HEK293 (cell line): Measurements from ENCODE around the gene NUAK1.

Source experiments
- YY1 ChIP-seq: fragments of 450-650 bp; formaldehyde crosslinking; IDR thresholded peaks from 2 replicates; pipeline ENCODE4 v1.5.1; 2018; ENCODE audit warnings: missing biosample characterization, missing genetic modification characterization
- ZNF121 ChIP-seq: fragments of 450-650 bp; formaldehyde crosslinking; IDR thresholded peaks from 2 replicates; pipeline ENCODE4 v1.5.1; 2016; ENCODE audit warnings: missing biosample characterization, missing genetic modification characterization
- ZNF157 ChIP-seq: fragments of 450-650 bp; formaldehyde crosslinking; IDR thresholded peaks from 2 replicates; pipeline ENCODE4 v1.5.1; 2016; ENCODE audit warnings: missing biosample characterization, missing genetic modification characterization
- ZNF169 ChIP-seq: fragments of 450-650 bp; formaldehyde crosslinking; IDR thresholded peaks from 2 replicates; pipeline ENCODE4 v1.5.1; 2016; ENCODE audit warnings: missing biosample characterization, missing genetic modification characterization
- ZNF311 ChIP-seq: fragments of 450-650 bp; formaldehyde crosslinking; IDR thresholded peaks from 2 replicates; pipeline ENCODE4 v1.5.1; 2017; ENCODE audit warnings: missing biosample characterization, missing genetic modification characterization, borderline replicate concordance
- ZNF350 ChIP-seq: fragments of 450-650 bp; formaldehyde crosslinking; IDR thresholded peaks from 2 replicates; pipeline ENCODE4 v1.5.0; 2017; ENCODE audit warnings: missing biosample characterization, mild to moderate bottlenecking, missing genetic modification characterization
- ZNF658 ChIP-seq: fragments of 450-650 bp; formaldehyde crosslinking; IDR thresholded peaks from 2 replicates; pipeline ENCODE4; 2016; ENCODE audit warnings: missing biosample characterization, missing genetic modification characterization
- ZNF777 ChIP-seq: fragments of 450-650 bp; formaldehyde crosslinking; IDR thresholded peaks from 2 replicates; pipeline ENCODE4 v1.5.1; 2017; ENCODE audit warnings: missing biosample characterization, missing genetic modification characterization, borderline replicate concordance
- TF ChIP-seq, protein P1 (sequence below): fragments of 450-650 bp; formaldehyde crosslinking; IDR thresholded peaks from 2 replicates; pipeline ENCODE4 v1.5.0; 2017; ENCODE audit warnings: missing biosample characterization, missing genetic modification characterization, borderline replicate concordance
- TF ChIP-seq, protein P2 (sequence below): fragments of 450-650 bp; formaldehyde crosslinking; IDR thresholded peaks from 2 replicates; pipeline ENCODE4 v1.5.1; 2016; ENCODE audit warnings: missing biosample characterization, missing genetic modification characterization
- TF ChIP-seq, protein P3 (sequence below): fragments of 450-650 bp; formaldehyde crosslinking; IDR thresholded peaks from 2 replicates; pipeline ENCODE4 v1.5.1; 2016; ENCODE audit warnings: missing biosample characterization, missing genetic modification characterization

DNA sequence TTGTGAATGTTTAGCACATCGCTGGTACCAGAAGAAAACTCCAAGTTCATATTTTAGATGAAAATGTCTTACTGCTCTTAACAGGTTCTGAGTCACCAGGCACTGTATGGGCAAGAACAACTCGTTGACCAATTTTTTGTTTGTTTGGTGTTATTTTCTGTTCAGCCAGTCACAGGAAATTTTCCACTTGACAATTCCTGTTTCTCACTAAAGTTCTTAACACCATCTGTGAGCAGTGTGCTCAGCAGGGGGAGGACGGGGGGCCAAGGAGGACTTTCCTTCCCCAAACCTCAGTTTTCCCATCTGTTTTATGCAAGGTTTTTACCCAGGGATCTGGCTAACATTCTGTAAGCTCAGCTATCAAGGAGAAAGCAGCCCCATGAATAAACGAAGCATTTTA is 3.0 kb downstream of the NUAK1 start:
- TF ChIP-seq, protein P1, sequence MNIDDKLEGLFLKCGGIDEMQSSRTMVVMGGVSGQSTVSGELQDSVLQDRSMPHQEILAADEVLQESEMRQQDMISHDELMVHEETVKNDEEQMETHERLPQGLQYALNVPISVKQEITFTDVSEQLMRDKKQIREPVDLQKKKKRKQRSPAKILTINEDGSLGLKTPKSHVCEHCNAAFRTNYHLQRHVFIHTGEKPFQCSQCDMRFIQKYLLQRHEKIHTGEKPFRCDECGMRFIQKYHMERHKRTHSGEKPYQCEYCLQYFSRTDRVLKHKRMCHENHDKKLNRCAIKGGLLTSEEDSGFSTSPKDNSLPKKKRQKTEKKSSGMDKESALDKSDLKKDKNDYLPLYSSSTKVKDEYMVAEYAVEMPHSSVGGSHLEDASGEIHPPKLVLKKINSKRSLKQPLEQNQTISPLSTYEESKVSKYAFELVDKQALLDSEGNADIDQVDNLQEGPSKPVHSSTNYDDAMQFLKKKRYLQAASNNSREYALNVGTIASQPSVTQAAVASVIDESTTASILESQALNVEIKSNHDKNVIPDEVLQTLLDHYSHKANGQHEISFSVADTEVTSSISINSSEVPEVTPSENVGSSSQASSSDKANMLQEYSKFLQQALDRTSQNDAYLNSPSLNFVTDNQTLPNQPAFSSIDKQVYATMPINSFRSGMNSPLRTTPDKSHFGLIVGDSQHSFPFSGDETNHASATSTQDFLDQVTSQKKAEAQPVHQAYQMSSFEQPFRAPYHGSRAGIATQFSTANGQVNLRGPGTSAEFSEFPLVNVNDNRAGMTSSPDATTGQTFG, result no peak
- TF ChIP-seq ZNF121 (tag by site-specific recombination) (no peak), ZNF311 (tag by site-specific recombination) (no peak), ZNF777 (no peak), ZNF350 (tag by site-specific recombination) (no peak), ZNF157 (no peak), ZNF658 (tag by site-specific recombination) (no peak), YY1 (tag by site-specific recombination) (no peak), ZNF169 (tag by site-specific recombination) (no peak)
- TF ChIP-seq, protein P2, sequence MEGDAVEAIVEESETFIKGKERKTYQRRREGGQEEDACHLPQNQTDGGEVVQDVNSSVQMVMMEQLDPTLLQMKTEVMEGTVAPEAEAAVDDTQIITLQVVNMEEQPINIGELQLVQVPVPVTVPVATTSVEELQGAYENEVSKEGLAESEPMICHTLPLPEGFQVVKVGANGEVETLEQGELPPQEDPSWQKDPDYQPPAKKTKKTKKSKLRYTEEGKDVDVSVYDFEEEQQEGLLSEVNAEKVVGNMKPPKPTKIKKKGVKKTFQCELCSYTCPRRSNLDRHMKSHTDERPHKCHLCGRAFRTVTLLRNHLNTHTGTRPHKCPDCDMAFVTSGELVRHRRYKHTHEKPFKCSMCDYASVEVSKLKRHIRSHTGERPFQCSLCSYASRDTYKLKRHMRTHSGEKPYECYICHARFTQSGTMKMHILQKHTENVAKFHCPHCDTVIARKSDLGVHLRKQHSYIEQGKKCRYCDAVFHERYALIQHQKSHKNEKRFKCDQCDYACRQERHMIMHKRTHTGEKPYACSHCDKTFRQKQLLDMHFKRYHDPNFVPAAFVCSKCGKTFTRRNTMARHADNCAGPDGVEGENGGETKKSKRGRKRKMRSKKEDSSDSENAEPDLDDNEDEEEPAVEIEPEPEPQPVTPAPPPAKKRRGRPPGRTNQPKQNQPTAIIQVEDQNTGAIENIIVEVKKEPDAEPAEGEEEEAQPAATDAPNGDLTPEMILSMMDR, result no peak
- TF ChIP-seq, protein P3, sequence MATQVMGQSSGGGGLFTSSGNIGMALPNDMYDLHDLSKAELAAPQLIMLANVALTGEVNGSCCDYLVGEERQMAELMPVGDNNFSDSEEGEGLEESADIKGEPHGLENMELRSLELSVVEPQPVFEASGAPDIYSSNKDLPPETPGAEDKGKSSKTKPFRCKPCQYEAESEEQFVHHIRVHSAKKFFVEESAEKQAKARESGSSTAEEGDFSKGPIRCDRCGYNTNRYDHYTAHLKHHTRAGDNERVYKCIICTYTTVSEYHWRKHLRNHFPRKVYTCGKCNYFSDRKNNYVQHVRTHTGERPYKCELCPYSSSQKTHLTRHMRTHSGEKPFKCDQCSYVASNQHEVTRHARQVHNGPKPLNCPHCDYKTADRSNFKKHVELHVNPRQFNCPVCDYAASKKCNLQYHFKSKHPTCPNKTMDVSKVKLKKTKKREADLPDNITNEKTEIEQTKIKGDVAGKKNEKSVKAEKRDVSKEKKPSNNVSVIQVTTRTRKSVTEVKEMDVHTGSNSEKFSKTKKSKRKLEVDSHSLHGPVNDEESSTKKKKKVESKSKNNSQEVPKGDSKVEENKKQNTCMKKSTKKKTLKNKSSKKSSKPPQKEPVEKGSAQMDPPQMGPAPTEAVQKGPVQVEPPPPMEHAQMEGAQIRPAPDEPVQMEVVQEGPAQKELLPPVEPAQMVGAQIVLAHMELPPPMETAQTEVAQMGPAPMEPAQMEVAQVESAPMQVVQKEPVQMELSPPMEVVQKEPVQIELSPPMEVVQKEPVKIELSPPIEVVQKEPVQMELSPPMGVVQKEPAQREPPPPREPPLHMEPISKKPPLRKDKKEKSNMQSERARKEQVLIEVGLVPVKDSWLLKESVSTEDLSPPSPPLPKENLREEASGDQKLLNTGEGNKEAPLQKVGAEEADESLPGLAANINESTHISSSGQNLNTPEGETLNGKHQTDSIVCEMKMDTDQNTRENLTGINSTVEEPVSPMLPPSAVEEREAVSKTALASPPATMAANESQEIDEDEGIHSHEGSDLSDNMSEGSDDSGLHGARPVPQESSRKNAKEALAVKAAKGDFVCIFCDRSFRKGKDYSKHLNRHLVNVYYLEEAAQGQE (tag by site-specific recombination), result no peak
